Embryonic facial prominence (tissue), 1 donor: Measurements from ENCODE around the gene MPZL2.
A peak's percentile ranks its signal among the peaks of the same experiment; 100 is the strongest.
"Not testable (repeated sequence)": the region's sequence is repeated elsewhere in the genome, so short reads cannot be mapped to it uniquely, and the experiment has no call there.

Experiments used
- DNase-seq: peaks from one replicate; pipeline ENCODE4 v3.0.0-alpha.2; 2016; ENCODE audit errors: extremely low spot score

MPZL2 gene

DNA sequence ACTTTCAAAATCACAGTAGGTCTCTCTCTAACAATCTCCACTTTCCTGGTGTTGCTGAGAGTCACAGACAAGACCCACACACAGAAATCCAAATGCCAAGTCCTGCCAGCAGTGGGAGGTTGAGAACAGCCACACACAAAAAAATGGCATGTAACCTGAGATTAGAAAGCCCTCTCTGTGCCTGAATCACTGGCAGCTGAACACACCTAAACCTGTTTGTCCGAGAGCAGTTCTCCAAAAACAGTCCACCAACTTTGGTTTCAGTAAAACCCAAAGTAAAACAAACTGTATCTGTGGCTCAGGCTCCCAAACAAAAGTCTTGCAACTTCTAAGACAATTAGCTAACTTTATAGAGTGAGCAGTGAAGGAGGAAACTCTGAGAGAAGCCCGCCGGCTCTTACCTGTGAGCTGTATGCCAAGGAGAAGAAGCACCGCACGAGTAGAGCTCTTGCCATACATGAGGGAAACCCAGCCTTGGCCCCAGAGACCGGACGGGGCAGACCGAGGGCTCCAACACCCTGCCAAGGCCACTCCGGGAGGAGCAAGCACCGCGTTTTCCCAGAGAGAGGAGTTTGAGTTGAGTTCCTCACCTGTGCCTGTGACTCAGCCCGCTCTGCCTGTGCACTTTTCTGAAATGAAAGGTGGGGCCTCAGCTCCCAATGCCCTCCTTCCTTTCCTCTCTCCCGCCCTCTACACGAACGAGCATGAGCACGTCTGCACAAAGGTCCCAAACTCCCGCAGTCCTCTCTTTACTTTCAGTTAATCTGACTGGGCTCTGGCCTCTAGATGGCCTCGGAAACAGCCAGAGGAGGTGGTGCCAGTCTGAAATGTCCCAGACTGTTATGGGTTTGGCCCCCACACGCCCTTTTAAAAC is at the start of gene MPZL2:
TSS of gene MPZL2 (minus strand) at position 603 of the 874 bp plus-strand sequence. CDS start at position 459, 144 bp downstream.
- peak; percentile 25 for DNase-seq

DNA sequence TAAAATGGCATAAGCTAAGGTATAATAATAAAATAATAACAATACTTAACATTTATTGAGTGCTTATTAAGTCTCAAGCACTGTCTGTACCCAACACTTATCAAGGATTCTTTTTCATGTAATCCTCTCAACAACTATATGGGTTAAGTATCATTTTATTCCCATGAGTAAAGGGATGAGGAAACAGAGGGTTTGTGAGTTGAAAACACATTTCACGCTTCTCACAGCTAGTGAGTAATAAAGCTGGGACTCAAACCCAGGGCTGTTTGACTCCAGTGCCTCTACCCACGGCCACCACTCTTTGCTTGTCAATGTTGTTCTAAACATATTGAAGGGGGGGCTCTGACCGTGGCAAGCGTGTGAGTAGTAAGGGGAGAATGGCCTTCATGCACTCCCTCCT is 49.1 kb upstream of the MPZL2 start:
- DNase-seq, result no peak

DNA sequence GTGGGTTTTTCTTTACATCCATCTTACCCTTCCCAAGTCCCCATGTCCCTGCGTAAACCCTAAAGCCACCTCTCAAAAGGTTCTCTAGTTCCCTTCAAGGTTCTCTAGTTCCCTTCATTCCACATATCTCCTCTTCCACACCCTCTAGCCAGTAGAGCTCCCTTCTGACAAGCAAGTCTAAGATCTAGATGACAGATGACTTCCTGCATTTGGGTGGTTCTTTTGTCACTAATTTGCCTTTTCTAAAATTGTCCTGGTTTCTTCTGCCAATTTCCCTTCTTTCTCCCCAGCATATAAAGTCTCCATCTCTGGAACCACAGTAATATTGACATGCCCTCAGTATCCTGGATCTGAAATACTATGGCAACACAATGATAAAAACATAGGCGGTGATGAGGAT is 48.2 kb upstream of the MPZL2 start:
- DNase-seq, result no peak

DNA sequence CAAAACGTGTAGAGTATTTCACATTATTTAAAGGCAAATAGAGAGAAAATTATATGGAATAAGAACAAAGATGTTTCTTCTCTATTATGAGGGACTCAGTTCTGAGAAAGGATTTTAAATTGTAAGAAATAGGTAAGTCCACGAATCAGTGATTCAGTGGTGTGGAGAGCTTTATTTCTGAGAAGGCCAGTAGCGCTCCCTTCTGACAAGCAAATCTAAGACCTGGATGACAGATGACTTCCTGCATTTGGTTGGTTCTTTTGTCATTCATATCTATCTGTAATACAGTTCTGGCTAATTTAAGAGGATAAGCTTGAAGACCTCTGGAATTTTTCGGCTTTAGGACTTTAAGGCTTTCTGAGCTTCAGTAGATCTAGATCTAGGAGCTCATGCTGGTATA is 47.4 kb upstream of the MPZL2 start:
- no peak for DNase-seq

DNA sequence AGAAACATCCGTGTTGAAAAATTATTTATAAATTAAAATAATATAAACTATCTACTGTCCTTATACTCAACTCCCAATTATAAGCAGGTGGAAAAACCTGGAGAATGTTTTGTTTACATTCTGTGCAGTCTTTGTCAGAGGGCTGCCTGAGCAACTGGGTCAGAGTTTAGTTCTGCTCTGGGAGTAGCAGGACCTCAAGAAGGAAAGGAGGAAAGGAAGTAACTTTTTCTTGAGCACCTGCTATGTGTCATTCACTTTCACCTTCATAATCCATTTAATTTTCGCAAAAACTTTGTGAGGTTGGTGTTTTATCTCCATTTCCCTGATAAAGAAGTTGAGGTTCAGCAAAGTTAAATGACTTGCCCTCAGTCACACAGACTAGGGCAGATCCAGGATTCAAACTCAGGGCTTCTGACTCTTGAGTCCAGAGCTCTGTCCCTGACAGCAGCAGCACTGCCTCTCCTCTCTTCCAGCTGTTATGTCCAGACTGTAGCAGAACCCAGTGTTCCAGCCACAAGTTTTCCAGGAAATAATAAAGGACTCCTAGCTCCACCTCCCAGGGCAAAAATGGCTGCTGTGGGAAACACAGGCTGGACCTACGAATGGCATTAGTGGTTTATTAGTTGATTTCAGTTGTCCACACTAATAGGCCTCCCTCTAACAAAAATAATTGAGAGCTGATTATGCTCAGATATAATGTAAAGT is 46.8 kb upstream of the MPZL2 start:
- DNase-seq, result no peak

DNA sequence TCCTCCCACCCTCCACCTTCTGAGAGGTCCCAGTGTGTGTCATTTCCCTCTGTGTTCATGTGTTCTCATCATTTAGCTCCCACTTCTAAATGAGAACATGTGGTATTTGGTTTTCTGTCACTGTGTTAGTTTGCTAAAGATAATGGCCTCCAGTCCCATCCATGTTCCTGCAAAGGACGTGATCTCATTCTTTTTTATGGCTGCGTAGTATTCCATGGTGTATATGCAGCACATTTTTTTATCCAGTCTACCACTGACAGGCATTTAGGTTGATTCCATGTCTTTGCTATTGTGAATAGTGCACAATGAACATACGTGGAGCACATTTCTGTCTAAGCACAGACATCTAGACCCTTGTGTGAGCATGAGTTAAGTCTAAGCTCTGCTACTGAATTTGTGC is 46.2 kb upstream of the MPZL2 start:
- no peak for DNase-seq

DNA sequence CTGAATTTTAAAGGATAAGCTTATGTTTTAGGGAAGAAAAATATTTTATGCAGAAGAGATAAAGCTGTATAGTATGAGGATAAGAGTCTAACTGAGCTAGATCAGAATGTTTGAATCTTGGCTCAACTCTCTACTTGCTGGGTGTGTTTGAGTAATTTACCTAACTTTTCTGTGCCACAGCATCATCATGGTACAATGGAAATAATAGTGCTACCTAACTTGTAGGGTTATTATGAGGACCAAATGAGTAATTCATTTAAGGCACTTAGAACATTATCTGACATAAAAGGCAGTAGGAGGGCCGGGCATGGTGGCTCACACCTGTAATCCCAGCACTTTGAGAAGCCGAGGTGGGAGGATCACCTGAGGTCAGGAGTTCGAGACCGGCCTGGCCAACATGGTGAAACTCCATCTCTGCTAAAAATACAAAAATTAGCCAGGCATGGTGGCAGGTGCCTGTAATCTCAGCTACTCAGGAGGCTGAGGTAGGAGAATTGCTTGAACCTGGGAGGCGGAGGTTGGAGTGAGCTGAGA is 45.0 kb upstream of the MPZL2 start:
- not testable (repeated sequence) for DNase-seq

DNA sequence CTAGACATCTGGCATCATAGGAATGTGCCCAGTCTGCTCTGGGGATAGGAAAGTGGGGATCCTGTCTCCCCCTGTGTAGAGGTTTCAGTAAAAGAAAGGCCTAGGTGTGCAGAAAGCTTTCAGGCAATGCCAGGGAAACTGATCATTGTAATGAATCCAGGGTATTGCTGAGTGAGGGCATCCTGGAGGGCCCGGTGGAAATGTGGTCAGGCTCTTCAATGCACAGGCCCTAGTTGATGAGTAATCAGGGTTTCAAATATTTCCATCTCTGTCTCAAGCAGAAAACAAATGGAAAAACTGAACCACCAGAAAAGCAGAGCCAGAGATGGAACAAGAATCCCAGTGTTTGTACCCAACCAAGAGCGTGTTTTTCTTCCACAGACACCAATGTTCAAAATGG is 42.5 kb upstream of the MPZL2 start:
- no peak for DNase-seq

DNA sequence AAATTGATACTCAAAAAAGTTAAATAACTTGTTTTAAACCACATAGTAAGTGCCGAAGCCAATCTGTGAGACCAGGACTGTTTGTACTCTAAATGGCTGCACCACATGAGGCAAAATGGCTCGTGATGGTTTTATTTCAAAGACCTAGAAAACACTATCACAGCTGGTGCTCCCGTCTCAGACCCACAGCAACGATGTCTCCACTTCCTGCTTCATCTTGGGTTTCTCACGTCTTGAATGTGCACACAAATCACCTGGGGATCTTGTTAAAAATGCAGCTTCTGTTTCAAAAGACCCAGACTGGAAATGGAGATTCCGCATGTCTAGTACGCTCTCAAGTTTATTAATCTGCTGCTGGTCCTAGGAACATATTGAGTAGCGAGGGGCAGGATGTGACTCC is 41.6 kb upstream of the MPZL2 start:
- DNase-seq, result no peak

DNA sequence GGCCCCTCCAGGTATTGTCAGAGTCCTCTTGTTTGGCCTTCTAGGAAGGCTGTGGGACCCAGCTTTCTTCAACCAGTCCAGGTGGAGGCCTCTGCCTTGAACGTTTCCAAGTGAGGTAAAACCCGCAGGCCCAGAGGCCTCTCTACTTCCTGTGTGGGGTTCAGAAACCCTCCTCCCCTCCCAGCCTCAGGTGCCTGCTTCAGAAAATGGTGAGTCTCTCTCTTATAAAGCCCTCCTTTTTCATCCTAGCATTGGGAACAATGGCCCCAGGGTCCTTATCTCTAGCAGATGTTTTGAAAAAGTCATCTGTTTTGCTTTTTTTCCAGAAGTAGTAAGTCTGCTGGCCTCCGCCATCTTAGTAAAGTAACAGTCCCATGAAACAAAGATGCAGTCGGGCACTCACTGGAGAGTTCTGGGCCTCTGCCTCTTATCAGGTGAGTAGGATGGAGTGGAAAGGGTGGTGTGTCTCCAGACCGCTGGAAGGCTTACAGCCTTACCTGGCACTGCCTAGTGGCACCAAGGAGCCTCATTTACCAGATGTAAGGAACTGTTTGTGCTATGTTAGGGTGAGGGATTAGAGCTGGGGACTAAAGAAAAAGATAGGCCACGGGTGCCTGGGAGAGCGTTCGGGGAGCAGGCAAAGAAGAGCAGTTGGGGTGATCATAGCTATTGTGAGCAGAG is 40.6 kb upstream of the MPZL2 start, which contains the start of gene CD3E:
TSS of gene CD3E (plus strand) at position 163 of the 681 bp plus-strand sequence. CDS start at position 386, 223 bp downstream.
- DNase-seq, result no peak

DNA sequence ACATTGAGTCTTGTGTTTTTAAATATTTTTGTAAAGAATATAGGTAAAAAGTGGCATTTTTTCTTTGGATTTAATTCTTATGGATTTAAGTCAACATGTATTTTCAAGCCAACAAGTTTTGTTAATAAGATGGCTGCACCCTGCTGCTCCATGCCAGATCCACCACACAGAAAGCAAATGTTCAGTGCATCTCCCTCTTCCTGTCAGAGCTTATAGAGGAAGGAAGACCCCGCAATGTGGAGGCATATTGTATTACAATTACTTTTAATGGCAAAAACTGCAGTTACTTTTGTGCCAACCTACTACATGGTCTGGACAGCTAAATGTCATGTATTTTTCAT is 40.1 kb upstream of the MPZL2 start:
- DNase-seq, result no peak

DNA sequence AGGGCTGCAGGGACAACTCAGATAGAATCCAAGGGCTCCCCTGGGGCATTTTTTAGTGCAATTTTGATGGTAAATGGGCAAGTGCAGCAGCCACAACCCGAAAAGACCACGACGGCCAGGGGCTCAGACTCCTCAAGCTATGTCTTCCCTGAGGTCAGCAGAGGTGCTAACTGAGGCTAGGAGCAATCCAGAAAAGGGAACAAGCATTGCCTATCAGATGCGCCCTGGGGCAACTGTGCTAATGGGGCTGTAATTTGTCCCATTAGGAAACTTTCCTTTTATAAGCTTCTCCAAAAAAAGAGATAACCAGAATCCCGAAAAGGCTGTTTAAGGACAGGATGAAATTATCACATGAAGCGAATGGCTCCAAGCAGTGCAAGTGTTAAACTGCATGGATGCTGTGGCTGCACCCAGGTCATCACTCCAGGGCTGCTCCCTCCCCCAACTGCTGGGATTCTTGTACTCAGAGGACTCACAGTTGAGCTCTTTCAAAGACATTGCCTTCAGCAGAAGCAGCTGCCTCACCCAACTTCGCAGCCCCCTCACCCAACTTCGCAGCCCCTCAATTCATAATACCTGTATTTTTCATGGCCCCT is 37.6 kb upstream of the MPZL2 start:
- DNase-seq, result no peak

DNA sequence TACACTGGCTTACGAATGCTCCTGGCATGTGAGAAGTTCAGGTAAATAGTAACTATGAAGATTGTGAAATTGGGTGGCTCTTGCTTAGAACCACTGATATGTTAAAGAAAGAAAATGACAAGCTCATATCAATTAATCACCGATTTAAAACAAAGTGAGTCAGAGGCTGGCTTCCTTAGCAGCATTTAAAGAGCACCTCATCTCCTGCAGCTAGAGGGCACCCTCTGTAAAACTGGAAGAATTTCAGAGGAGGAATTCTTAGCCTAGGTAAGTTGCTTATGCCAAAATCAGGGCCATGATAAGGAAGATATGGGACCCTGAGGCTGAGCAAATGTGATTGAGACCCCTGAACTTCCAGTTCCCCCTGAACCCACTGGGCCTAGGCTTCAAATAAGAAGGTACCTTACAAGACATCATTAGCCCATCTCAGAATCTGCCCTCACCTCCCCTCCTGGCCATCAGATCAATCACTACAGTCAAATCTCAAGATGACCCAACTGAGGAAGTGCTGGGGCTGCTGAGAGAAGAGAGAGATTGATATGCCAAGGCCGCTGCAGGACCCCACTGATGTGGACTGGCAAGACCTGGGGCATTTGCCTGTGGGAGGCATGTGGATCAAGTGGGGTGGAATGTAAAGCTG is 31.8 kb upstream of the MPZL2 start:
- no peak for DNase-seq

DNA sequence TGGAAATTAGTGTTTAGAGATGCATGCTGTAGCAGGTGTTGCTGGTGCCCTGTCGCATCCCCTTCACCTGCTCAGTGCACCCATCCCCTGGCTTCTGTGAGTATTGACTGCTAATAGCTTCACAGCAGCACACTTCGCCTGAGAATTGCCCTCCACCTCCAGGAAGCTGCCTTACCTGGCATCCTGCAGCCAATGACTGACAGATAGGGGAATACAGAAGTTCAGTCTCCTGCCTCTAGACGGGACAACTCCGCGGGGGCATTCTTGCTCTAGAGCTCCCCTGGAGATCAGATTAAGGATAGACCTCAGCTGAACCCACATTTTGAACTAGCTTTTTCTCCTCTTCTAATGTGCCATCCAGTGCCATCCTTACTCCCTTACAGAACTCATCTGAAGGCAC is 31.1 kb upstream of the MPZL2 start:
- DNase-seq, result no peak

DNA sequence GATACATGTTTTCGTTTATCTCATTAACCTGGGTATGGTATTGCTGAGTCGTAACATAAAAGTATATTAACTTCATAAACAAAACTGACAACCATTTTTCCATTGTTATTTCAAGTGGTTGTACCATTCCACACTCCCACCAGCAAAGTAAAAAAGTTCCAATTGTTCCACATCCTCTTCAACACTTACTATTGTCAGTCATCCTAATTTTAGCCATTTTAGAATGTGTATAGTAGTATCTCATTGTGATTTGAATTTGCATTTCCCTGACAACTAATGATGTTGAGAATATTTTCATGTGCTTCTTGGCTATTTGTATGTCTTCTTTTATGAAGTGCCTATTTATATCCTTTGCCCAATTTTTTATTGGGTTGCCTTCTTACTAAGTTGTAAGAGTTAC is 30.0 kb upstream of the MPZL2 start:
- DNase-seq, result no peak

DNA sequence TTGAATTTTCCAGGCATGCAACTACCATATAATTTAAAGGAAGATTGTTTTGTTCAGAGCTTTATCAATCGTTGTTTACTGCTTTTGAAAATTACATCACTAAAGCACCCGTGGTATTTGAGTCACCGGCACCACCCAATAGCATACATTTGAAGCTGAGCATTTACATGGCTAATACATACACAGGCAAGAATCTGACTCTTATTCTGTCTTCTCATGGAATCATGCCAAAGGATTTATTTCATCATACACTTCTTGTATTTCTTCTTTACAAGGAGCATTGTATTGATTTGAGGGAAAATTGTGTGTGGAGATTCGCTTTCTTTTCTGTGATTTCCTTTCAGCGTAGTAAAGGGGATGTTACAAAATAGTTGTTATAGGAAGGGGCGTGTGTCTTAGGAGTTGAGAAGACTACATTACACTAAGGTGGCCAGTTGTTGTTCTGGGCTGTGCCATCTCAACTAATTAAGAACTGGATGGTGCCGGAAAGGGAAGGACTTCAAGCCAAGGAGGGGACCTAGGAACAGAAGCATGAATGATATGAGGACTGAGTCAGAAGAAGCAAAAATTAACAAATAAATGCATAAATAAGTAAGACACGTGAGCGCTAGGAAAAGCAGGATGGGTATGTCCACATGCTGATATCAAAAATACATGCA is 27.5 kb upstream of the MPZL2 start:
- no peak for DNase-seq

DNA sequence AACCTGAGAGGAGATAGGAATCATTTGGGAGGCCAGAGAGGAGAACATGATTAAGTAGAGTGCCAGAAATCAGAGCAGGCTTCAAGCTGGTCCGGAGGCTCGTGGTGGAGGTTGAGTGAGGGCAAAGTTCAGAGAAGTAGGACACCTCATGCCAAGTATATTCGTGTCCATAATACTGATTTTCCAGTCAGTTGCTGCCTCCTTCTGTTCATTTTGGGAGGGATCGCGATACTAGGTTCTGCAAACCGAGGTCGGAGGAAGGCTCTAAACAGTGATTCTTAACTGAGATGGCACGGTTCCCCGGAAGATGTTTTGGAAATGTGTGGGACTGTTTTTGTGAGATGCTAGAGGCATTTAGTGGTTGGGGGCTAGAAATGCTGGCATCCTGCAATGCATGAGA is 26.8 kb upstream of the MPZL2 start:
- DNase-seq, result no peak

DNA sequence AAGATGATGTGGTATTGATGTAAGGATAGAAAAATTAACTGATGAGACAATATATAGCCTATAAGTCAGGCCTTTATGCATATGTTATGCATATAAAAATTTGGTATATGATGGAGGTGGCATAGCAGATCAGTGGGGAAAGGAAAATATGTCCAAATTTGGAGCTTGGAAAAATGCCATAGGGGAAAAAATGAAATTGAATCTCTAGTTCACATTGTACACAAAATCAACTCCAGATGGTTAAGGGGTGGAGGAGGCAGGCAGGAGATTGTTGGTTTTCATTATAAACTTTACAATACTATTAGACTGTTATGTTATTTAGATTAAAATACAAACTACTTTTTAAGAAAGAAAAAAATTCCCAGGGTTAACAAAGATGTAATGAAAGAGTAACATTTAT is 25.3 kb upstream of the MPZL2 start:
- peak; percentile 69 for DNase-seq

DNA sequence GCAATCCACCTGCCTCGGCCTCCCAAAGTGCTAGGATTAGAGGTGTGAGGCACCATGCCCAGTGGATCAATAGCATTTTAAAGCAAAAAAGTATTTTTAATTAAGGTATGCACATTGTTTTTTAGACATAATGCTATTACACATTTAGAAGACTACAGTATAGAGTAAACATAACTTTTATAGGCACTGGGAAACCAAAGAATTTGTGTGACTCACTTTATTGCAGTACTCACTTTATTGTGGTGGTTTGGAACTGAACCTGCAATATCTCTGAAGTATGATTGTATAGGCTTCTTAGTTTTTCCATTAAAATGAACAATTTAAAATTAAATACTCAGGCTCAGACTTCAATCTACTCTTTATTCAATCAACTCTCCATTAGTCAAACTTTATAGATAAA is 22.9 kb upstream of the MPZL2 start:
- DNase-seq, result no peak

DNA sequence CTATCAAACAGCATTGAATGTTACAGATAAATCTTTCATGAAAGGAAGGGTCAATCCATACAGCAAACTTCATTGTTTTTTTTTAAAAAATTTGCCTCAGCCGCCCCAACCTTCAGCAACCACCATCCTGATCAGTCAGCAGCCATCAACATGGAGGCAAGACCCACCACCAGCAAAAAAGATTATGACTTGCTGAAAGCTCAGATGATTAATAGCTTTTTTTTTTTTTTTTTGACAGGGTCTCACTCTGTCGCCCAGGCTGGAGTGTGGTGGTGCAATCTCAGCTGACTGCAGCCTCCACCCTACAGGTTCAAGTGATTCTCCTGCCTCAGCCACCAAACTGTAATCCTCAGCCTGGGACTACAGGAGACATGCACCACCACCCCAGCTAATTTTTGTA is 22.4 kb upstream of the MPZL2 start:
- DNase-seq, result no peak

DNA sequence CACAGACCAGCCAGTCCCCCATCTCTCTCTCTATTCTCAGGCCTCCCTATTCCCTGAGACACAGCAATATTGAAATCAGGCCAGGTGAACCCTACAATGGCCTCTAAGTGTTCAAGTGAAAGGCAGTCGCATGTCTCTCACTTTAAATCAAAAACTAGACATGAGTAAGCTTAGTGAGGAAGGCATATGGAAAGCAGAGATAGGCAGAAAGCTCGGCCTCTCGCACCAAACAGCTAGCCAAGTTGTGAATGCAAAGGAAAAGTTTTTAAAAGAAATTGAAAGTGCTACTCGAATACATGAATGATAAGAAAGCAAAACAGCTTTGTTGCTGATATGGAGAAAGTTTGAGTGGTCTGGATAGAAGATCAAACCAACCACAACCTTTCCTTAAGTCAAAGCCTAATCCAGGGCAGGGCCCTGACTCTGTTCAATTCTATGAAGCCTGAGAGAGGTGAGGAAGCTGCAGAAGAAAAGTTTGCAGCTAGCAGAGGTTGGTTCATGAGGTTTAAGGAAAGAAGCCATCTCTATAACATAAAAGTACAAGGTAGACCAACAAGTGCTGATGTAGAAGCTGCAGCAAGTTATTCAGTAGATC is 19.8 kb upstream of the MPZL2 start:
- DNase-seq, result no peak
